OCI-LY7 (cell line): ENCODE data around the gene SLC25A11. TPM values are rescaled to one million over a fixed set of nuclear protein-coding genes. Genes with fewer than 3 reads are reported as not detected.
A peak's percentile ranks its signal among the peaks of the same experiment; 100 is the strongest.

Experiments used
- BruUV-seq: library from RNA; stranded (reverse); fragments of 400-500 nt; replicated peaks from 2 replicates; lab custom pipeline; 2021; lab: Mats Ljungman, UMichigan
- CTCF ChIA-PET: fragments of 300-600 bp; sonication (Branson Sonifier 250); formaldehyde crosslinking; loops from one replicate; lab custom pipeline; 2022; ENCODE audit warnings: antibody characterized with exemption; ENCODE audit not compliant: unreplicated experiment; lab: Charles Lee
- POLR2A ChIA-PET: fragments of 300-600 bp; sonication (Branson Sonifier 250); formaldehyde crosslinking; loops from one replicate; lab custom pipeline; 2022; ENCODE audit warnings: antibody characterized with exemption; lab: Charles Lee
- DNase-seq: peaks from one replicate; pipeline ENCODE4 v3.0.0-alpha.2; 2015; ENCODE audit warnings: low spot score
- H2AFZ ChIP-seq: fragments of 200-600 bp; sonication (generic), shearing (Covaris generic); 2 replicates; pipeline ENCODE4 v1.6.1; 2014; ENCODE audit warnings: mild to moderate bottlenecking, antibody characterized with exemption, low read length, moderate library complexity
- H3K27ac ChIP-seq: fragments of 200-600 bp; sonication (generic); 2 replicates; pipeline ENCODE4 v1.5.1; 2014; ENCODE audit warnings: mixed run types, low read depth, mild to moderate bottlenecking, moderate library complexity, low read length, inconsistent platforms; ENCODE audit not compliant: poor library complexity, severe bottlenecking
- H3K36me3 ChIP-seq: fragments of 200-600 bp; sonication (generic); 2 replicates; pipeline ENCODE4 v1.6.1; 2014; ENCODE audit warnings: mild to moderate bottlenecking, antibody characterized with exemption, low read length, moderate library complexity, mixed read lengths; ENCODE audit not compliant: insufficient read depth
- H3K4me1 ChIP-seq: fragments of 200-600 bp; sonication (generic); 2 replicates; pipeline ENCODE4 v1.5.1; 2014; ENCODE audit warnings: mild to moderate bottlenecking, low read length; ENCODE audit not compliant: insufficient read depth, poor library complexity, severe bottlenecking
- H3K4me2 ChIP-seq: fragments of 200-600 bp; sonication (generic); 2 replicates; pipeline ENCODE4 v1.6.1; 2014; ENCODE audit warnings: mild to moderate bottlenecking, low read length
- H3K4me3 ChIP-seq: fragments of 200-600 bp; sonication (generic); 2 replicates; pipeline ENCODE4 v1.5.1; 2014; ENCODE audit warnings: mild to moderate bottlenecking, low read depth, low read length; ENCODE audit not compliant: poor library complexity, severe bottlenecking
- H3K79me2 ChIP-seq: fragments of 200-600 bp; sonication (generic); 2 replicates; pipeline ENCODE4 v1.6.1; 2016; ENCODE audit warnings: low read depth, mild to moderate bottlenecking, low read length, moderate library complexity, mixed read lengths; ENCODE audit not compliant: insufficient read depth
- H3K9me2 ChIP-seq: fragments of 200-600 bp; sonication (generic); 2 replicates; pipeline ENCODE4 v1.6.1; 2016; ENCODE audit warnings: mild to moderate bottlenecking, low read length, mixed read lengths; ENCODE audit not compliant: insufficient read depth
- H3K9me3 ChIP-seq: fragments of 200-600 bp; sonication (generic); 2 replicates; pipeline ENCODE4 v1.6.1; 2014; ENCODE audit warnings: mild to moderate bottlenecking, mixed run types, low read length, mixed read lengths
- H4K20me1 ChIP-seq: fragments of 200-600 bp; sonication (generic); 2 replicates; pipeline ENCODE4 v1.6.1; 2014; ENCODE audit warnings: mild to moderate bottlenecking, antibody characterized with exemption, low read length, moderate library complexity, mixed read lengths; ENCODE audit not compliant: insufficient read depth
- CTCF ChIP-seq: fragments of 200-600 bp; sonication (generic); conservative IDR thresholded peaks from 2 replicates; pipeline ENCODE4 v1.5.1; 2014; ENCODE audit warnings: mild to moderate bottlenecking, antibody characterized with exemption, low read length, moderate library complexity, mixed read lengths
- EZH2phosphoT487 ChIP-seq: fragments of 200-600 bp; sonication (generic); IDR thresholded peaks from 2 replicates; pipeline ENCODE4 v1.6.1; 2018; ENCODE audit warnings: low read depth, borderline replicate concordance, mild to moderate bottlenecking, mixed run types, antibody characterized with exemption, low read length, moderate library complexity, mixed read lengths
- intact Hi-C: fragments of 100-400 bp; cut with micrococcal nuclease; formaldehyde crosslinking; loops from one replicate; pipeline ENCODE4 v1.10.0; 2022; ENCODE audit not compliant: unreplicated experiment
- total RNA-seq, 2 experiments: library from RNA; depleted of rRNA in 1 of 2; stranded (reverse); fragments of >200 nt in 1 of 2; shearing (Covaris generic) in 1 of 2; gene quantifications; 2 replicates each; pipeline ENCODE4 v1.2.3, GENCODE V29; 2014 to 2022

Gene SLC25A11
- total RNA-seq, 2 experiments from 2014 or later: 68.2 to 80.6 TPM

GRCh38 chr17:4947010-4947410, 7.2 kb upstream of the SLC25A11 start:
- peaks cover 19% of the 10 kb centered on the region for H4K20me1 ChIP-seq
- BruUV-seq: no TSS peak
- ChIA-PET CTCF (no interaction called here), POLR2A (interaction anchor here (0.7 to 1.5 kb wide), 3 partner anchors 20 to 157 kb away, joined by 3 to 4 read pairs (median 3); partner anchors contain the start of gene SPAG7)
- intact Hi-C loops: loop anchor here (10.0 kb wide), 1 partner anchor 248 kb away; the partner anchor contains the start of gene ZNF594
- TF ChIP-seq EZH2phosphoT487 (no peak), CTCF (no peak)
- no peak for DNase-seq
- H3K27ac ChIP-seq: peak overlapping the region; percentile 99
- peak overlapping the region; percentile 100 for H3K4me3 ChIP-seq
- H3K36me3 ChIP-seq: peaks cover 62% of the 10 kb centered on the region
- H2AFZ ChIP-seq: no peak overlapping the region
- H3K9me2 ChIP-seq: no peaks in the 10 kb centered on the region
- H3K9me3 ChIP-seq: no peaks in the 10 kb centered on the region
- peaks cover 68% of the 10 kb centered on the region for H3K4me1 ChIP-seq
- peak overlapping the region; percentile 97 for H3K4me2 ChIP-seq
- peaks cover 58% of the 10 kb centered on the region for H3K79me2 ChIP-seq

GRCh38 chr17:4946312-4946976, 6.6 kb upstream of the SLC25A11 start:
- ChIA-PET POLR2A (interaction anchor here (0.7 to 1.5 kb wide), 3 partner anchors 21 to 157 kb away, joined by 3 to 4 read pairs (median 3); partner anchors contain the start of gene SPAG7), CTCF (no interaction called here)
- Histone ChIP-seq H3K36me3 (peaks cover 68% of the 10 kb centered on the region), H3K9me2 (no peaks in the 10 kb centered on the region), H3K79me2 (peaks cover 64% of the 10 kb centered on the region), H3K4me3 (peak overlapping the region; percentile 100), H2AFZ (no peak overlapping the region), H3K4me2 (peak overlapping the region; percentile 97), H3K27ac (peak overlapping the region; percentile 99), H3K9me3 (no peaks in the 10 kb centered on the region), H4K20me1 (peaks cover 19% of the 10 kb centered on the region), H3K4me1 (peaks cover 68% of the 10 kb centered on the region)
- TSS peak; percentile 90 for BruUV-seq
- intact Hi-C loops: loop anchor here (10.0 kb wide), 1 partner anchor 248 kb away; the partner anchor contains the start of gene ZNF594
- TF ChIP-seq CTCF (no peak), EZH2phosphoT487 (no peak)
- peak; percentile 23 for DNase-seq

GRCh38 chr17:4945944-4946280, 6.1 kb upstream of the SLC25A11 start:
- peaks cover 73% of the 10 kb centered on the region for H3K36me3 ChIP-seq
- TF ChIP-seq CTCF: no peak
- TF ChIP-seq EZH2phosphoT487: no peak
- peaks cover 66% of the 10 kb centered on the region for H3K4me1 ChIP-seq
- peak overlapping the region; percentile 100 for H3K4me3 ChIP-seq
- BruUV-seq: no TSS peak
- intact Hi-C loops: loop anchor here (10.0 kb wide), 1 partner anchor 249 kb away; the partner anchor contains the start of gene ZNF594
- POLR2A ChIA-PET: interaction anchor here (1.5 kb wide), 1 partner anchor 41 kb away, joined by 3 read pairs; no protein-coding TSS in a partner anchor
- no peak for DNase-seq
- peaks cover 19% of the 10 kb centered on the region for H4K20me1 ChIP-seq
- H2AFZ ChIP-seq: no peak overlapping the region
- H3K79me2 ChIP-seq: peaks cover 69% of the 10 kb centered on the region
- H3K4me2 ChIP-seq: peak overlapping the region; percentile 97
- CTCF ChIA-PET: no interaction called here
- H3K9me3 ChIP-seq: no peaks in the 10 kb centered on the region
- no peaks in the 10 kb centered on the region for H3K9me2 ChIP-seq
- H3K27ac ChIP-seq: peak overlapping the region; percentile 99
